GM12891 (cell line): ENCODE data around the gene GREB1. TPM values are rescaled to one million over a fixed set of nuclear protein-coding genes. Genes with fewer than 3 reads are reported as not detected.

Experiments used
- DNase-seq: peaks from one replicate; pipeline ENCODE4 v3.0.0; 2011; ENCODE audit warnings: low spot score; ENCODE audit not compliant: insufficient read length
- FAIRE-seq: peaks from 2 replicates; lab custom pipeline; 2011; peaks lifted over from hg19 to GRCh38; lab: Jason Lieb, UNC
- PAX5 ChIP-seq: IDR thresholded peaks from 2 replicates; pipeline ENCODE4 v1.6.1; 2011; ENCODE audit warnings: low read length, moderate library complexity, mild to moderate bottlenecking; ENCODE audit not compliant: insufficient read depth, severe bottlenecking
- POLR2A ChIP-seq: IDR thresholded peaks from 2 replicates; pipeline ENCODE4 v1.6.1; 2011; ENCODE audit warnings: low read depth, low read length, control low read depth
- POLR2AphosphoS5 ChIP-seq: IDR thresholded peaks from 2 replicates; pipeline ENCODE4 v1.6.1; 2011; ENCODE audit warnings: low read depth, low read length, control low read depth
- POU2F2 ChIP-seq: IDR thresholded peaks from 2 replicates; pipeline ENCODE4 v1.6.1; 2011; ENCODE audit warnings: low read depth, mild to moderate bottlenecking, control low read depth, low read length, moderate library complexity
- SPI1 ChIP-seq: IDR thresholded peaks from 2 replicates; pipeline ENCODE4 v1.6.1; 2011; ENCODE audit warnings: low read depth, low read length, control low read depth
- TAF1 ChIP-seq: IDR thresholded peaks from 2 replicates; pipeline ENCODE4 v1.6.1; 2011; ENCODE audit warnings: low read depth, low read length, control low read depth
- polyA plus RNA-seq: library from polyadenylated mRNA; unstranded; fragments of >200 nt; gene quantifications from one replicate; pipeline ENCODE4 v1.2.1, GENCODE V29; 2012; ENCODE audit warnings: low read depth, missing spikeins, inconsistent platforms; ENCODE audit not compliant: missing spikeins

The GREB1 gene
- polyA plus RNA-seq: 0.13 TPM

DNA sequence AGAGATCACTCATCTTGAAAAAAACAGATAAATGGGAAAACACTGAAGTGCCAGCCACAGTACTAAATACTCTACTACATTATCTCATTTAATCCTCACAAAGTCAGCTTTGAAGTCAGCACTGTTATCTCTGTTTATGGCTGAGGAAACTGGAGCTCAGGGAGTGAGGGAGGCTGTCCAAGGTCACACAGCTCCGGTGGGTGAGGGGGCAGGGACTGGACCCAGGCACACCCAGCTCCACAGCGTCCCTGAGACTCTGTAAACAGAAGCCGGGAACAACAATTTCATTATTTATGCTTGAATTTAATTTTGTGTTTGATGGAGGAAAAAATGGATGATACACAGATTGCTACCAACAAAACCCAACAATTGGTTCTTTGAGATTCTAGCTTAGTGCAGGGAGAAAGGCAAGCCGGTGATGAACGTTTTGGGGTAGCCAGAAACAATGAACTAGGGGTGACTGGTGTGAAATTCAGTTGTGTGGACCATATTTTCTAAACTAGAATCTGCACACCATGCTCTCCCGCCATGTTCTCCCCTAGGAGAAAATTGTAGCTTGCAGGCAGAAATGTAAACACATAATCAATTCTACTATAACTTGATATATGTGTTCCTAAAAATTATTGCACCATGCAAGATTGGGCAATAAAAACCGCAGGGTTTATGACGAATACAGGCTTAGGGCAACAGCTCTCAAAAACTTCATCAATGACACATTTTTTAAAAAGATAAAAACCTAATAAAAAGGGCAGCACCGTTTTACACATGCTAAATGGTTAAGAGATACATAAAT lies at the start of gene GREB1:
Gene GREB1, plus strand, starts transcription at position 768 of the 793 bp plus-strand sequence. CDS start 22,570 bp downstream, outside the sequence.
- no peak for TF ChIP-seq POU2F2
- TF ChIP-seq POLR2AphosphoS5: no peak
- no peak for TF ChIP-seq PAX5
- no peak for TF ChIP-seq SPI1
- no peak for TF ChIP-seq TAF1
- no peak for TF ChIP-seq POLR2A
- DNase-seq (no peak), FAIRE-seq (no peak)

DNA sequence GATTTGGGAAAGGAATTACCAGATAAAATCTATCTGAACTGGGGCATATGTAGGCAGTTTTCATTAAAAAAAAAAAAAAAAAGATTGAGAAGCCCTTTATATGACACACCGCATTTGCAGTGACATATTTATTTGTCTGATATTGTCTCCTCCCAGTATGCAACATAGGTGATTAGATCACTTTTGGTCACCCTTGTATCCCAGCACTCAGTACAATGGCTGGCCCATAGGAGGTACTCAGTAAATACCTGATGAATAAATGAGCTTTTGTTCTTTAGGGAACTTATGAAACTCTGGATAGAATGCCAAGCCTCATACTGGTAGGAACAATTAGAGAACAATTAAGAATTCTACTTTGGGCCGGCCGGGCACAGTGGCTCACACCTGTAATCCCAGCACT lies 45.0 kb upstream of the GREB1 start:
- TF ChIP-seq TAF1 (no peak), POLR2A (no peak), POU2F2 (no peak), POLR2AphosphoS5 (no peak), PAX5 (no peak), SPI1 (no peak)
- FAIRE-seq: no peak
- DNase-seq: no peak

GRCh38 chr2:11490194-11490593 lies 43.7 kb upstream of the GREB1 start:
- no peak for FAIRE-seq
- DNase-seq: no peak
- TF ChIP-seq TAF1 (no peak), PAX5 (no peak), POU2F2 (no peak), SPI1 (no peak), POLR2A (no peak), POLR2AphosphoS5 (no peak)

- no peak for FAIRE-seq
- DNase-seq: no peak
- TF ChIP-seq TAF1: no peak
- no peak for TF ChIP-seq POLR2AphosphoS5
- TF ChIP-seq SPI1: no peak
- no peak for TF ChIP-seq PAX5
- TF ChIP-seq POLR2A: no peak
- no peak for TF ChIP-seq POU2F2
Observed at GRCh38 chr2:11491348-11491933, 42.4 kb upstream of the GREB1 start.

- TF ChIP-seq SPI1 (no peak), POLR2A (no peak), POLR2AphosphoS5 (no peak), PAX5 (no peak), TAF1 (no peak), POU2F2 (no peak)
- FAIRE-seq (no peak), DNase-seq (no peak)
Observed at GRCh38 chr2:11492244-11492643, 41.6 kb upstream of the GREB1 start.

GRCh38 chr2:11492720-11493119 lies 41.1 kb upstream of the GREB1 start:
- DNase-seq (no peak), FAIRE-seq (no peak)
- TF ChIP-seq POLR2A (no peak), SPI1 (no peak), POU2F2 (no peak), PAX5 (no peak), POLR2AphosphoS5 (no peak), TAF1 (no peak)

- FAIRE-seq (no peak), DNase-seq (no peak)
- TF ChIP-seq POLR2AphosphoS5 (no peak), POLR2A (no peak), SPI1 (no peak), POU2F2 (no peak)
Observed at GRCh38 chr2:11493282-11493681, 40.6 kb upstream of the GREB1 start.

- no peak for TF ChIP-seq POLR2A
- no peak for TF ChIP-seq POLR2AphosphoS5
- no peak for TF ChIP-seq PAX5
- no peak for TF ChIP-seq POU2F2
- TF ChIP-seq TAF1: no peak
- TF ChIP-seq SPI1: no peak
Observed at GRCh38 chr2:11494310-11494709, 39.5 kb upstream of the GREB1 start.

More at GRCh38 chr2:11494310-11494709, 39.5 kb upstream of the GREB1 start:
- DNase-seq (no peak), FAIRE-seq (no peak)
